GM21381 (cell line): ENCODE results near the gene KSR1.
A peak's percentile ranks its signal among the peaks of the same experiment; 100 is the strongest.

Experiments
- ATAC-seq: cut with Tn5 transposase; IDR thresholded peaks from one replicate; pipeline ENCODE4 v1.9.1; 2021; ENCODE audit warnings: mild to moderate bottlenecking, moderate library complexity; ENCODE audit not compliant: unreplicated experiment

KSR1 gene

DNA sequence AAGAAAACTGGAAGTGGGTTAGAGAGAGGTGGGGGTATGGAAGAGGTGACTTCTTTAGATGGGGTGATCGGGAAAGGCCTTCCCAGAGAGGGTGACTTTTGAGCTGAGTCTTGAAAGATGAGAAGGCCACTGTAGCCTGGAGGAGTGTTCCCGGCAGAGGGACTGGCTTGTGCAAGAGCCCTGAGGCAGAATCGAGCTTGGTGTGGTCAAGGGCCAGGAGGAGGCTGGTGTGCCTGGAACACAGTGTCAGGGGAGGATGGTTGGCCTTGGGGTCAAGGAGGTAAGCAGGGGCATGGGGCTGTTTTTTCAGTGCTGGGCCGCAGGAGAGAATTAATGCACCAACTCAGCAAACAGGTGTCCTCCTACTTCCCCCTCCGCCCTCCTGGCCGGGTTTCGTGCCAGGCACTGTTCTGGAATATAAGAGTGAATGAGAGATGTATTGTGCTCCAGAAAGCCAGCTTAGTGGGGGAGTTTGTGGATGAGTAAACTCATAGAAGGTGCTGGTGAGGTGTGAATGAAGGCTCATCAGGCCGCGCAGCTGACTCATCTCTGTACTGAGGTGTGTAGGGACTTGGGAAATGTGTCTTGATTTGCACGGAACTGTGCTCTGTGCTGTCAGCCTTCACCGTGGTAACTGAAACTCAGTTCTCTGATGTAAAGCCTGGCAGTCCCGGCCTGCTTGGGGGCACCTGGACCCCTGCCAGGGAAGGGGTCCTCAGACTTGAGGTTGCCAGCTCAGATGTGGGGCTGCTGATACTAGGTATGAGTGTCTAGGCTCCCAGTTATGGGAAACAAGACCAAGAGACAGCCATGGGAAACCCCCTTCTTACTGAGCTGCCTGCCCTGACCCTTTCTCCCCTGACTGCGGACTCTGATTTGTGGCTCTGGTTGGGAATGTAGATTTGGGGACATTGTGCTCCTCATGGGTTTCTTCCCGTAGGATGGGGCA, 15.3 kb downstream of the KSR1 start:
- peak; percentile 66 for ATAC-seq

DNA sequence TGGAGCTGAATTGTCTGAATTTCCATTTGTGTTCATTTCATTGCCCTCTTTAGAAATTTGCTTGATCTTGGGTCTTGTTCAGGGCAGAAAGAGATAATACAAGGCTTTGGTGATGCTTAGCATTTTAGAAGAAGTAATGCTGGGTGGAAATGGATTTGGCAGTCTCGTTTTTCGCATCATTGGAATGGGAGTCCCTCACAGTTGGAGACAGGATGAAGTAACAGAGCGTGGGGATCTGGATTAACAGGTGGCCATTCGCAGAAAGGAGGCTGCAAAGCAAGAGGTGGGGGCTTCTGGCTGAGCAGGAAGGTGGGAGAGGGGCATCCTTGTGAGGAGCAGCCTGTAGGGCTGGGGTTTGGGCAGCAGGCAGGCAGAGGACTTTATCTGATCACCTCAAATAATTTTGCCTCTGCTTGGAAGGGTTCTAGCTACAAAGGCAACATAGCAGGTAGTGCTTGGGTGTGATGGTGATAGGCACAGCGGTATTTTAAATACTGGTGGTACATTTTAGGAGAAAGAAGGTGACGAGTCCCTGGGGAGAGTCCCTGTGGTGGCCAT, 17.0 kb downstream of the KSR1 start:
- no peak for ATAC-seq

DNA sequence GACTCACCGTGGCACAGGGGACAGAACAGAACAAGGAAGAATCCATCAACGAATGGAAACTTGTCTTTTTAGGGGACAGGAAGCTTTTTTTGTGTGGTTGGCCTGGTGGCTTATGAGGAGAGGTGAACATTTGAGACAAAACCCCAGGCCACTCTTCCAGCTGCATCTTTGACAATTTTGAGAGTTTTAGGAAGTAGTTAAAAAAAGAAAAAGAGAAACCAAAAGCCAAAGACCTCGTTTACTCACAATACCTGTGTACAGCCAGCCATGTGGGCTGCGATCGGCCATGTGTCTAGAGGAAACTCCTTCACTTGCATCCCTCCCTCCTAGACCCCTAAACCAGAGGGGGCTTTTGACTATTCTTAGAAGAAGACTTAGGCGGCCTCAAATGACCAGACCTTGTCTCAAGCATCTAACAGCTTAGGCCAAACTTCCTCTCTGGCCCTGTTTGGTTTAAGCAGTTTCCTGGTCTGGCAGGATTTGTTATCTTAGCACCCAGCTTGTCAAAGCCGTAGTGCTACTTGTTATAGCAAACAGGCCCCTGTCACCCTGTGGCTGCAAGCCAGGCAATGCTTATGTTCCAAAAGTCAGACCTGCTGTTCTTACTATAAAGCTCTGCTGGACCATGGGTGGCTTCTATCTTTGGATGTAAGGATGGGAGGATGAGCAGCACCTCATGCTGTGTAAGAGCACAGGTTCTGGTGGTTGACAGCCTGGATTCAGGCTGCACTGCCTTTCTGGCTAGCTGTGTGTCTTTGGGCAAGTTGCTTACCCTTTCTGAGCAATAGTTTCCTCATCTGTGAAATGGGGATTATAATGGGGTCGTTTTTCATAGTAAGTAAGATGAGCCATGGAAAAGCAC, 17.7 kb downstream of the KSR1 start:
- peak; percentile 38 for ATAC-seq

DNA sequence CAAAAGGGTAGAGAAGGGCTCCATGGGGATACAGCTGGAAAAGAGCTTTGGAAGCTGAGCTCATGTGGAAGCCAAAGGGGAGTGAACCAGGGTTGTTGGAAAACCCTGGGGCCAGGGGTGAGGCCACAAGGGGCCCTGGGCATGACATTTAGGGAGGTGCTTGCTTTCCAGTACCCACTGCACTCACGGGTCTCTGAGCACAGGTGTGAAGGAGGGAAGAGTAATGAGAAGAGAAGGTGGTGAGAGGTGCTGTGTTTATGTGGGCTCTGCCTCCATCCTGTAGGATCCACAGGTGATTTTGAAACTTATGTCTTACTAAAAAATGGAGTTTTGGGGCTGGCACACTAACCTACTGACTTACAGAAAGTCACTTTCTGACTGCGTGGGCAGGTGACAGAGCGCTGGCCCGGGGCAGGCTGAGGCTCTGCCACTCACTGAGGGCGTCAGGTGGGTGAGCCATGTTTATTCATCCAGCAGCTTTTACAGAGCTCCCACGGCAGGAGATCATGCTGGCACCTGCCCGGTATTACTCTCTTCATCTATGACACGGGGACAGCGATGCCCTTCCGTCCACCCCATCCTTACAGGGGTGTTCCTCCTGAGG, 18.9 kb downstream of the KSR1 start:
- no peak for ATAC-seq

DNA sequence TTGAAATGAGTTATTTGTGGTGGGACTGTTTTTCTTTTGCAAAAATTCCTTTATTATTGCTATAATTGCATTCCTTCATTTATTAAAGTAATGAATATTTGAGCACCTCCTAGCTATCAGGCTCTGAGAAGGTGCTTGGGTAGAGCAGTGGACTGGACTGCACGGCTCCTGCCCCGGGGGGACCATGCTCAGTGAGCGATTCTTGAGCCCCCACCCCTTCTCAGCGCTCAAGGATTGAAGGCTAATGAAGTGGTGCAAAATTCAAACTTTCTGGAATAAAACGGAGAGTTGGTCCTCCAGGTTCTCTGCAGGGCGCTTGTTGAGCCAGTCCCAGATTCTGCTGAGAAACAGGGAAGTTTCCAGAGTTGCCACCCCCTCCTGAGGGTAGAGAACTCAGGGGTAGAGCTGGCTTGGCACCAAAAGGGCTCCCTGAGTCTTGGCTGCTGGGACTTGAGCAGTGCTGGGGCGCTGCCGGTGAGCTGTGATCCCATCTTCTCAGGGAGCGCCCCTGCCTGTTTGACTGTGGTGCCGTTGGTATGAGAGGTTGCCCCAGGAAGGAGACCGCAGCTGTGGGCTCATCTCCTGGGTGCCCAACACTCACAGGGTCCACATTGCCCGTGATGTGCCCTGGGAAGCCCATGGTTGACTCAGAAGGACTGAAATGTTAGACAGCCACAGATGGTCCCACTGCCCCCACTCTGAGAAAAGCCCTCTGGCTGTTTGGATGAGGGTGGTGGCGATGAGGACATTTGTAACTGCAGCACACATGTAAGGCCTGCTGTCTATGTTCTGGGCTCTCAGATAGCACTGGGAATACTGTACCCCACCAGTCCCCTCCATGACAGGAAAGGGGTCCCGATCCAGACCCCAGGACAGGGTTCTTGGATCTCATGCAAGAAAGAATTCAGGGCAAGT, 20.0 kb downstream of the KSR1 start:
- no peak for ATAC-seq

DNA sequence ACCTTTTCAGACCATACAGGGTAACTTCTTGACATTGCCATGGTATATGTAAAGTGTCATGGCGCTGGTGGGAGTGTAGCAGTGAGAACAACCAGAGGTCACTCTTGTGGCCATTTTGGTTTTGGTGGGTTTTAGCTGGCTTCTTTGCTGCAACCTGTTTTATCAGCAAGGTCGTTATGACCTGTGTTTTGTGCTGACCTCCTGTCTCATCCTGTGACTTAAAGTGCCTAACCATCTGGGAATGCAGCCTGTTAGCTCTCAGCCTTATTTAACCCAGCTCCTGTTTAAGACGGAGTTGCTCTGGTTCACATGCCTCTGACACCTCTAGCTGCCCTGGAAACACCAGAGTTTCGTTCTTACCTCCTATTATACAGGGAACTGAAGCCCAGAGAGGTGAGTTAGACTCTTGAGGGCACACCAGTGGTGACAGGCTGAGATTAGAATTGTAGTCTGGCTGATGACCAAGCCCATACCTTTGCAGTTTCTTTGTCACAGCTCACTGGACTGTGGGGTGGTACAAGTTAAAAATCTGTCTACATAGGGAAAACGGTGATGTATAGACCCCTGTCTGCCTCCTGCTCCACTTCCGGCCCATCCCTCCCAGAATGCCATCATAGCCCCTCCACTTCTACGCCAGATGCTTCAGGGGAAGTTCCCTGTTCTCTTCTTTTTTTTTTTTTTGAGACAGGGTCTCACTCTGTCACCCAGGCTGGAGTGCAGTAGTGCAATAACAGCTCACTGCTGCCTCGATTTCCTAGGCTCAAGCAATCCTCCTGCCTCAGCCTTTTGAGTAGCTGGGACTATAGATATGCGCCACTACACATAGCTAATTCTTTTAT, 21.0 kb downstream of the KSR1 start:
- ATAC-seq, result no peak

DNA sequence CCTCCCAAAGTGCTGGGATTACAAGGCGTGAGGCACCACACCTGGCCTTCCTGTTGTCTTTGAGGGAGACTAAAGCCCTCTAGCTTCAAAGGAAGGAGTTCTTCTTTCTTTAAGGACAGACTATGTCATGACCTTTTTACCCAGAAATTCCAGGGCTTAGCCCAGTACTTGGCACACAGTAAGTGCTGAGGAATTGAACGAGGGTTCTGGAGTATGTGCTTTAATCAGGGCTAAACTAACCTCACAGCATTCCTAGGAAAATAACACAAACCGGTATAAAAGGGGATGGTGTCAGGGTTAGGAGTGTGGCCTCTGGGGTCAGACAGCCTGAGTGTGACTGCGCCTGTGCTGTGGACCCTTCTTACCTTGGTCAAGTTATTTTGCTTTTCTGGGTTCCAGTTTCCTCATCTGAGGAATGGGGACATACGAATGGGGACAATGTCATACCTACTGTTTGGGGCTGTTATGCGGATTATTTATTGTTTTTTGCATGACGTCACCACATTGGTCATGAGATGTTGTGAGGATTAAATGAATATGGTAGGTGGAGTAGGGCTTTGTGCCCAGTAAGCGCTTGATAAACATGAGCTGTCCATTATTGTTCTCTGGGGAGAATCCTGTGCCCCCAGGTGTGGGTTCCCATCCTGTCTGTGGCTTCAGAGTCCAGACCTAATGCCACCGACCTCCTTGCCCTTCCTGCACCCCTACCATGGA, 21.9 kb downstream of the KSR1 start:
- no peak for ATAC-seq

DNA sequence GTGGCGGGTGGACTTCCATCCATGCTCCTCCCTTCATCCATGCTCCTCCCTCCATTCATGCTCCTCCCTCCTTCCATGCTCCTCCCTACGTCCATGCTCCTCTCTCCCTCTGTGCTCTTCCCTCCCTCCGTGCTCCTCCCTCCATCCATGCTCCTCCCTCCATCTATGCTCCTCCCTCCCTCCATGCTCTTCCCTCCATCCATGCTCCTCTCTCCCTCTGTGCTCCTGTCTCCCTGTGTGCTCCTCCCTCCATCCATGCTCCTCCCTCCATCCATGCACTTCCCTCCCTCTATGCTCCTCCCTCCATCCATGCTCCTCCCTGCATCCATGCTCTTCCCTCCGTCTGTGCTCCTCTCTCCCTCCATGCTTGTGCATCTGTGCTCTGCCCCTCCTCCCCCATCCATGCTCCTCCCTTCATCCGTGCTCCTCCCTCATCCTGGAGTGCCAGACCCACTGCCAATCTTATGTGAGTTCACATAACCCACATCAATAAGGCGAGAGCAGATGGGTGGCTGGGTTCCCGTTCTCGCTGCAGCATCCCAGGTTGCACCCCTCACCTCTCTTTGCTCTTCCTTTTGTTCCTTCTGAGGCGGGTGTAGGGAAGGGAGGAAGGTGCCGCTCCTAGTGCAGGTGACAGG, 22.8 kb downstream of the KSR1 start:
- ATAC-seq, result no peak

DNA sequence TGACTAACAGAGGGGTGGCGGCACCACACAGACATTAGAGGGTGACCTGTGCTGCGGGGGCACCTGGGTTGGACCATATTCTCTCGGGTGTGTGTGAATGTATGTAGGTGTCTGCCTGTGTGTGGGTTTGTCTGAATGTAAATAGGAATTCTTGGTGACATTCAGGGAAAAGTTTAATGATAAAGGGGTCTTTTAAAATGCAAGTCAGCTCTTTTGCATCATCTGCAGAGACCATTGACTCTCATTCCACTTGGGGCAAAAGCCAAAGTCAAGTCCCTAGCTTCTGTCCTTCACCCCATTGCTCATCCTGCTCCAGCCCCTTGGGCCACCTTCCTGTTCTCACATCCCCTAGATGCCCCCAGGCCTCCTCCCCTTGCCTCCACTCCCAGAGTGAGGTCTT, 23.6 kb downstream of the KSR1 start:
- ATAC-seq, result no peak

DNA sequence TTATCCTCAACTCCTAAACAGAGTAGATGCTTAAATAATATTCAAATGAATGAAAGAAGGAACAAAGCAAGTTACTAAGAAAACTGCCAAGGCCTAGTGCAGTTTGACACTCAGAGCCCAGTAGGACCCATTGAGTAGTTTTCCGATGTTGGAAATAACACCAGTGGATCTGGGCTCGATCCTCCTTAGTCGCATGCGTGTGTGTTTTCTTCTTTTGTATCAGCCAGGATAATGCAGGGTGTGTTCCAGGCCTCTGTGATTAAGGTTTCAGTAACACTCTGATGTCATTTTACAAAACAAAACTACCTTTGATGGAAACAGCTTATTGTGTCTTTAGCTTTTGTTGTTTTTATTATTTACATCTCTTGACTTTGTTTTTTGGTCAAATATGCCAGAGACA, 24.5 kb downstream of the KSR1 start:
- no peak for ATAC-seq

DNA sequence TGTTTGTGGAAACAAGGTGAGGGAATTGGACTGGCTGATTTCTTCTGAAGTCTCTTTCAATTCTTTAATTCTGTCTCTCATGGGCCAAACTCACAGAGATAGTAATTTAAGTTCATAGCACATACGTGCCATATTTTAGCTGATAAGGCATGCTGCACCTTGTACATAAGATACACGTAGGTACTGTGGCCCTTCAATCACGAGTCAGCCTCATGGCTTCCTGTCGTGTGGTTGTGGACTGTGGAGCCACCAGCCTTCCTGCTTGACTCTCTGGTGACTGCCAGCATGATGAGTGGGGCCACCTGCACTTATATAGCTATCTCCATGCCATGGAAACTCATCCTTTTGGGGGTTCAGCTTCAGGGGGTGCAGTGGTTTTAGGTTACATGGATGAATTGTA, 25.1 kb downstream of the KSR1 start:
- peak; percentile 56 for ATAC-seq

DNA sequence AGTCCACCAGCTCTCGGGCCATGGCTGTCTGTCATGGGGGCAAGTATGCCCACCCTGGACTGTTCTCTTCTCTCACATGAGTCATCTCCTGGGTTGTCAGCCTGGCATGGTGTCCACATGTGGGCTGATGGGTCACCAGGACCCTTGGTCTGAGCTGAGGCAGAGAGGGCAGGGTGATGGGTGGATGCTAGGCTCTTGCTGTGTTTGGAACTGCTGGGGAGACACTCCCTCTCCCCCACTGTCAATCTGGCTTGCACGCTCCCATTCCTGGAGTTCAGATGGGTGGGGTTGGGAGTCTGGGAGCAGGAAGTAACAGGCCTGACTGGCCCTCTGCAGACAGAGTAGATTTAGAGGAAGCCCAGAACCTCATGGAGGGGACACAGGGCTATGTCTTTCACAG, 28.9 kb downstream of the KSR1 start:
- ATAC-seq, result no peak

DNA sequence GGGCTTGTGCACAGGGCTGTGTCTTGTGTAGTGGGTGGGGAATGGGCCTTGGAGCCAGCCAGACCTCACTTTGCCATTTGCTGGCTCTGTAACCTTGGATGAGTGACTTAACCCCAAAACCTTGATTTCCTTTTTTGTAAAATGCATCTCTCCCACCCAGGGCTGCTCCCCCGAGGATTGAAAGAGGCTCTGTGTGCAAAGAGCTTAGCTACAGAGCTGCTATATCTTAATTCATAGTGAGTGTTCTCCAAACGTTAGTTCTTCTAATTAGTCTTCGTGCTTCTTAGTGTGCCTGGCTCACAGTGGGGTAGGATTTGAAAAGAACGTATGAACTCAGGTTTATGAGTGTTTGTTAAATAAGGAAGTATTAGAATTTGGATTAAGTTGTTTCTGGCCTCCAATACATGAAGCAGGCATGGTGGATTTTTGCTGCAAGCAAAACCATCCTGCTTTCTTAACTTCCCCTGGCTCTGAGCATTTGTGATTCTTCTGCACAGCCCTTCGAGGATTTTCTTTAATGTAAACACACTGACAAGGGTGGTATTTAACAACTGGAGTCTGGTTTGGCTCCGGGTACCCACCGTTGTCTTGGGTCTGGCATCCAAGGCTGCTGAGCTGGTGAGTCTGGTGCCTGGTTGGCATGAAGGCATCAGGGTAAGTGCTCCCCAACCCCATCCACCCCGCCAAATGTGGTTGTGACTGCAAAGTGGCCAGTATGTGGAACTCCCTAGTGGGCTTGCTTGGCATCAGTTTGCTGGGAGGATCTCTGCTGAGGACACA, 29.7 kb downstream of the KSR1 start:
- ATAC-seq, result no peak

DNA sequence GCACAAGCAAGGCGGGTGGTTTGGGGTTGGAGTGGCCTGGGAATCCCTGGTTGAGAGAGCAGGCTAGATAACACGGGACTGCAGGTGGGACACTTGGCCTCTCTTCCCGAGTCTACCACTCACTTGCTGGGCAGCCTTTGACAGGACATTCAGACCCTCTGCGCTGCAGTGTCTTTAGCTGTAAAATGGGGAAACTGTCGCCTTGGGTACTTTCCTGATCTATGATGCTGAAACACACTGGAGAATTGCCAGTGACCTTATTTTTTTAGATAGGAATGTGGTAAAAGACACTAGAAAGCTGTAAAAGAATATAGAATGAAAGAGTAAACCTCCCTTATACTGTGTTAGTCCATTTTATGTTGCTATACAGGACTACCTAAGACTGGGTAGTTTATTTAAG, 30.5 kb downstream of the KSR1 start:
- no peak for ATAC-seq

DNA sequence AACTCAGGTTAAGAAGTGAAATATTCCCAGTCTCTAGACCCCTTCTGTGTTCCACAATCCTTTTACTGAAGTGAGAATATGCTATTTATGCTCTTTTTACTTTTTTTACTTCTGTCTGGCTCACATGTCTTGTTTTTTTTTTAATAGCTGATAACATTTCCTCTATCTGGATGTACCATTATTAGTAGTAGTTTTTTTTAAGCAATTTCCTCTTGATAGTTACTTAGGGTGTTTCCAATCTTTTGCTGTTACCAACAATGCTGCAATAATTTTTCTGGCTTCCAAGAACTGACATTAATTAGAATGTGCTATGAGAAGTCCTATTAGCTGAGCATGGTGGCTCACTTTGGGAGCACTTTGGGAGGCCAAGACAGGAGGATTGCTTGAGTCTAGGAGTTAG, 32.0 kb downstream of the KSR1 start:
- ATAC-seq, result no peak

DNA sequence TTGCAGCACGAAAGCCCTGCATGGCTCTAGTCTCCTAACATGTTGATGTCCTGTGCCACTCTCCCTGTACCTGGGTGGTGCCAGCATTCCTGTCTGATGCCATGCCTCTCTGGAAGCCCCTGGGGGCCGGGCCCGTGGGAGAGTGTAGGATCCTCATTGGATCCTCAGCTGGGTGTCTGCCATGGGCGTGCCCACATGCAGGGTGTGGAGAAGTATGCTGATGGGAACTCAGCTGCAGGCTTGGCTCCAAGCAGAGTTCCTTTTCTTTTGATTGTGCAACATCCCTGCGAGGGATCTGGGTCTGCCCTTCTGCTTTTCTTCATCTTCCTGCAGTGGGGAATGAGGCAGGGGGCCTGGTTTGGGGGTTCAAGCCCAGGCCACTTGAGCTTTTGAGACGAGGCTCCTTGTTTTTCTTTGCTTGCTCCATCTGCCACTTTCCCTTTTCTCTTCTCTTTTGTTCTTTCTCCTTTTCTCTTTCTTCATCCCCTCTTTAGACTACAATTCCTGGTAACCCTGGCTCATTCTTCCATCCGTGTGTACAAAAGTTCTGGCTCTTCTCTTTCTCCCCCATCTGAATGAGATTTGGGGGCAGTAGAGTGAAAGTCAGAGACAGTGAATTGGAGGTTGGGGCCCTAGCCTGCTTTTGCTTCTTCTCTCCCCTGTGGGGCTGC, 32.9 kb downstream of the KSR1 start:
- no peak for ATAC-seq

DNA sequence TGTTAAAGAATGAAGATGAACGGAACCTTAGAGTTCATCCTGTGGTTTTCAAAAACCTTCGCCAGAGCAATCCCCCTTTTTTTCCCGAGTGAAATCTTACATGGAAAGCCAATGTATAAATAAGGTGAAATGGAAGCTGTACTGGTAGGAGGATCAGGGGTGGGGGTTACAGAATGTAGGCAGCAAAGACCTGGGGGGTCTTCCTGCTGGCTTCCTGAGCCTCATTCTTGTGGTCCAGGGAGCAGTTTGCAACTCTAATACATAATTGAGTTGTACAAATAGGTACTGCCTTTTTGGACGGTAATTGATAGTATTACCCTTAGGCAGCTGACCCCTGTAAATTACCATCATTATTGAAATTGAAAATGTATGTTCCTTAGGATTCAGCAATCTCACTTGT, 34.1 kb downstream of the KSR1 start:
- no peak for ATAC-seq
